GM03348 (cell line): ENCODE data around the gene GATA1.
"Not testable (repeated sequence)": the region's sequence is repeated elsewhere in the genome, so short reads cannot be mapped to it uniquely, and the experiment has no call there.

Experiments used
- DNase-seq: peaks from one replicate; pipeline ENCODE4 v3.0.0; 2012; ENCODE audit warnings: low spot score

Gene GATA1

GRCh38 chrX:48814722-48815121, 28.3 kb downstream of the GATA1 start:
- no peak for DNase-seq

GRCh38 chrX:48815266-48815665, 28.9 kb downstream of the GATA1 start:
- no peak for DNase-seq

- DNase-seq: no peak
Observed at GRCh38 chrX:48816014-48816810, 29.8 kb downstream of the GATA1 start.

GRCh38 chrX:48818098-48818497, 31.7 kb downstream of the GATA1 start:
- DNase-seq: no peak

GRCh38 chrX:48818866-48819265, 32.5 kb downstream of the GATA1 start:
- DNase-seq: no peak

- DNase-seq: not testable (repeated sequence)
Observed at GRCh38 chrX:48819394-48819793, 33.0 kb downstream of the GATA1 start.

- DNase-seq: no peak
Observed at GRCh38 chrX:48823053-48823452, 36.7 kb downstream of the GATA1 start.

GRCh38 chrX:48824066-48824465, 37.7 kb downstream of the GATA1 start:
- no peak for DNase-seq

GRCh38 chrX:48826135-48826875, 39.9 kb downstream of the GATA1 start, which contains the start of gene ERAS:
TSS of gene ERAS (plus strand) at chrX:48826513. CDS start at chrX:48829124, 2,611 bp downstream.
- DNase-seq: no peak

GRCh38 chrX:48826876-48827653, 40.7 kb downstream of the GATA1 start:
- no peak for DNase-seq

- DNase-seq: no peak
Observed at GRCh38 chrX:48827654-48827968, 41.2 kb downstream of the GATA1 start.

- DNase-seq: no peak
Observed at GRCh38 chrX:48829016-48829735, 42.8 kb downstream of the GATA1 start.

- DNase-seq: no peak
Observed at GRCh38 chrX:48831136-48831908, 44.9 kb downstream of the GATA1 start.

- no peak for DNase-seq
Observed at GRCh38 chrX:48831909-48832291, 45.5 kb downstream of the GATA1 start.

GRCh38 chrX:48833542-48834138, 47.2 kb downstream of the GATA1 start:
- no peak for DNase-seq

GRCh38 chrX:48834383-48834709, 48.0 kb downstream of the GATA1 start:
- no peak for DNase-seq

GRCh38 chrX:48835524-48836329, 49.3 kb downstream of the GATA1 start, which contains the start of gene PCSK1N:
TSS of gene PCSK1N (minus strand) at chrX:48835610. CDS start at chrX:48835532, 78 bp downstream.
- DNase-seq: no peak

- no peak for DNase-seq
Observed at GRCh38 chrX:48839686-48840085, 53.3 kb downstream of the GATA1 start.
